HepG2 (cell line): ENCODE data around the gene CXCR5. TPM values are rescaled to one million over a fixed set of nuclear protein-coding genes. Genes with fewer than 3 reads are reported as not detected.

Experiments
- ATAC-seq: fragments of 200-7000 bp; cut with Tn5 transposase; 3 replicates; pipeline ENCODE4 v1.9.1; 2020; ENCODE audit warnings: mild to moderate bottlenecking, moderate library complexity
- BruUV-seq: library from RNA; stranded (reverse); fragments of 400-500 nt; replicated peaks from 2 replicates; lab custom pipeline; 2021; lab: Mats Ljungman, UMichigan
- CTCF ChIA-PET: fragments of 300-600 bp; formaldehyde crosslinking; extraction: SDS; loops from one replicate; lab custom pipeline; 2021; ENCODE audit warnings: low total read pairs, inconsistent platforms, low intra/inter-chr PET ratio; lab: Yijun Ruan, JAX
- POLR2A ChIA-PET: fragments of 350-600 bp; sonication (Branson Sonifier 250); formaldehyde crosslinking; loops from one replicate; lab custom pipeline; 2020; ENCODE audit warnings: antibody characterized with exemption, inconsistent platforms; lab: Yijun Ruan, JAX
- DNase-seq: peaks from one replicate; pipeline ENCODE4 v3.0.0-alpha.2; 2015; ENCODE audit warnings: low spot score
- FAIRE-seq: peaks from 3 replicates; lab custom pipeline; 2011; peaks lifted over from hg19 to GRCh38; lab: Jason Lieb, UNC
- H2AFZ ChIP-seq: one replicate; pipeline ENCODE4 v1.6.1; 2011; ENCODE audit warnings: low read length, inconsistent platforms
- H3K27ac ChIP-seq: fragments of 300-600 bp; 3 replicates; pipeline ENCODE4 v1.8.0; 2011; ENCODE audit warnings: mixed run types, mild to moderate bottlenecking, mixed read lengths, low read length, inconsistent platforms; ENCODE audit not compliant: insufficient read depth; ENCODE audit errors: extremely low read length
- H3K27me3 ChIP-seq, 2 experiments: fragments of 200-600 bp in 1 of 2; 2 replicates in 1 of 2; 3 replicates in 1 of 2; pipeline versions ENCODE4 v1.6.0 to v1.8.0; 2011; ENCODE audit warnings: low read length in 2 of 2, mild to moderate bottlenecking in 2 of 2, moderate library complexity in 2 of 2, inconsistent platforms in 1 of 2; ENCODE audit not compliant: insufficient read depth in 2 of 2, control insufficient read depth in 1 of 2
- H3K36me3 ChIP-seq, 2 experiments: fragments of 200-600 bp in 1 of 2; replicated peaks in 1 of 2; 2 replicates in 1 of 2; 3 replicates in 1 of 2; pipeline versions ENCODE4 v1.5.1 to v1.8.0; 2011; ENCODE audit warnings: low read length in 2 of 2, inconsistent platforms in 1 of 2; ENCODE audit not compliant: insufficient read depth in 2 of 2, control insufficient read depth in 1 of 2
- H3K4me1 ChIP-seq: 2 replicates; pipeline ENCODE4 v1.5.1; 2012; ENCODE audit warnings: low read length, inconsistent platforms; ENCODE audit not compliant: insufficient read depth
- H3K4me2 ChIP-seq: 2 replicates; pipeline ENCODE4 v1.6.0; 2011; ENCODE audit warnings: low read depth, low read length, inconsistent platforms
- H3K4me3 ChIP-seq, 3 experiments: fragments of 200-600 bp in 1 of 3; sonication (generic), shearing (Covaris generic) in 1 of 3; replicated peaks in 1 of 3; 2 replicates each; pipeline ENCODE4 v1.5.1; 2011 to 2016; ENCODE audit warnings: low read length in 3 of 3, inconsistent platforms in 2 of 3, low read depth in 2 of 3, mild to moderate bottlenecking in 2 of 3, control low read depth in 1 of 3, mixed read lengths in 1 of 3; ENCODE audit not compliant: insufficient read depth in 1 of 3
- H3K79me2 ChIP-seq: one replicate; pipeline ENCODE4 v1.6.1; 2011; ENCODE audit warnings: low read length, inconsistent platforms; ENCODE audit not compliant: insufficient read depth
- H3K9ac ChIP-seq: 2 replicates; pipeline ENCODE4 v1.6.0; 2011; ENCODE audit warnings: mild to moderate bottlenecking, low read depth, low read length, inconsistent platforms; ENCODE audit not compliant: insufficient read depth
- H3K9me3 ChIP-seq: 2 replicates; pipeline ENCODE4 v1.5.1; 2012; ENCODE audit warnings: mild to moderate bottlenecking, low read length
- H4K20me1 ChIP-seq: 2 replicates; pipeline ENCODE4 v1.6.0; 2011; ENCODE audit warnings: inconsistent platforms, mild to moderate bottlenecking, low read length, moderate library complexity; ENCODE audit not compliant: insufficient read depth
- AGO2 ChIP-seq: fragments of 200-400 bp; formaldehyde crosslinking; optimal IDR thresholded peaks from 2 replicates; pipeline ENCODE3; 2017; ENCODE audit warnings: mild to moderate bottlenecking, low read depth, low read length, moderate library complexity
- GABPB1 ChIP-seq: IDR thresholded peaks from 2 replicates; pipeline ENCODE4 v1.6.1; 2016; ENCODE audit warnings: mild to moderate bottlenecking, missing genetic modification reagents, moderate library complexity, missing compliant biosample characterization
- HNRNPL ChIP-seq: fragments of 200-400 bp; formaldehyde crosslinking; IDR thresholded peaks from 2 replicates; pipeline ENCODE4 v1.6.1; 2017; ENCODE audit warnings: mild to moderate bottlenecking, low read depth, low read length
- HNRNPLL ChIP-seq: fragments of 200-400 bp; formaldehyde crosslinking; IDR thresholded peaks from 2 replicates; pipeline ENCODE4 v1.6.1; 2017; ENCODE audit warnings: mild to moderate bottlenecking, low read depth, low read length; ENCODE audit not compliant: poor library complexity, severe bottlenecking
- MYNN ChIP-seq: sonication (generic); formaldehyde crosslinking; IDR thresholded peaks from 2 replicates; pipeline ENCODE4 v1.4.0; 2020; ENCODE audit warnings: mild to moderate bottlenecking, low read depth, missing genetic modification reagents
- MYPOP ChIP-seq: sonication (generic); formaldehyde crosslinking; IDR thresholded peaks from 2 replicates; pipeline ENCODE4 v1.8.1; 2023; ENCODE audit warnings: mild to moderate bottlenecking, moderate library complexity, missing genetic modification reagents
- RBM39 ChIP-seq: fragments of 200-400 bp; formaldehyde crosslinking; IDR thresholded peaks from one replicate; pipeline ENCODE4 v1.6.1; 2018; ENCODE audit warnings: antibody characterized with exemption, mild to moderate bottlenecking, low read depth, low read length; ENCODE audit not compliant: poor library complexity, severe bottlenecking
- SNAI1 ChIP-seq: sonication (generic); formaldehyde crosslinking; IDR thresholded peaks from 2 replicates; pipeline ENCODE4 v1.5.0; 2020; ENCODE audit warnings: mild to moderate bottlenecking, missing genetic modification reagents, borderline replicate concordance
- STAT5B ChIP-seq: sonication (generic); formaldehyde crosslinking; IDR thresholded peaks from 2 replicates; pipeline ENCODE4 v1.4.0; 2020; ENCODE audit warnings: missing genetic modification reagents
- ZBTB7A ChIP-seq: sonication (generic); formaldehyde crosslinking; IDR thresholded peaks from 2 replicates; pipeline ENCODE4 v1.8.0; 2022; ENCODE audit warnings: mild to moderate bottlenecking, missing genetic modification reagents
- ZFY ChIP-seq: sonication (generic); formaldehyde crosslinking; IDR thresholded peaks from 2 replicates; pipeline ENCODE4 v1.4.0; 2020; ENCODE audit warnings: missing genetic modification reagents
- ZNF547 ChIP-seq: sonication (generic); formaldehyde crosslinking; IDR thresholded peaks from 2 replicates; pipeline ENCODE4 v1.5.1; 2020; ENCODE audit warnings: mild to moderate bottlenecking, missing genetic modification reagents
- ZNF746 ChIP-seq: sonication (generic); formaldehyde crosslinking; IDR thresholded peaks from 2 replicates; pipeline ENCODE4 v1.8.0; 2022; ENCODE audit warnings: mild to moderate bottlenecking, missing genetic modification reagents
- WGBS: methylation state at CpG from one replicate; pipeline ENCODE4 v1.1.6; 2017; ENCODE audit warnings: low lambda C conversion rate; 5-methylcytosine and 5-hydroxymethylcytosine counted together
- in situ Hi-C: cut with HindIII; loops from 2 replicates; pipeline ENCODE4 v1.10.0; 2017; ENCODE audit warnings: low pct_unique_long_range_greater_than_20kb; ENCODE audit not compliant: extremely low pct_ligation_motif_present
- intact Hi-C: fragments of 100-400 bp; cut with micrococcal nuclease; formaldehyde crosslinking; loops from one replicate; pipeline ENCODE4 v1.10.0; 2022; ENCODE audit not compliant: unreplicated experiment
- polyA plus RNA-seq, 8 experiments: library from polyadenylated mRNA; depleted of rRNA in 3 of 8; stranded (reverse) in 7 of 8; unstranded in 1 of 8; fragments of >200 nt; fragmentation: Illumina TruSeq in 4 of 8; extraction: Trizol in 4 of 8; gene quantifications; 2 replicates each; pipeline versions ENCODE4 v1.2.1 to v1.2.3, GENCODE V29; 2011 to 2016; ENCODE audit warnings: low read depth in 4 of 8, missing spikeins in 1 of 8, mixed read lengths in 1 of 8; ENCODE audit not compliant: insufficient read depth in 1 of 8
- total RNA-seq, 5 experiments: library from RNA; depleted of rRNA; stranded (reverse); fragments of >200 nt; fragmentation: Illumina TruSeq; extraction: Trizol; gene quantifications; 2 replicates each; pipeline ENCODE4 v1.2.3, GENCODE V29; 2016; ENCODE audit warnings: low read depth in 1 of 5
- TF ChIP-seq, protein P1 (sequence below): IDR thresholded peaks from 2 replicates; pipeline ENCODE4 v1.6.1; 2016; ENCODE audit warnings: missing biosample characterization, missing genetic modification reagents, low read depth
- TF ChIP-seq, protein P2 (sequence below): sonication (generic); formaldehyde crosslinking; IDR thresholded peaks from 2 replicates; pipeline ENCODE4 v1.4.0; 2020; ENCODE audit warnings: missing genetic modification reagents
- TF ChIP-seq, protein P3 (sequence below): IDR thresholded peaks from 2 replicates; pipeline ENCODE4 v1.6.1; 2012; ENCODE audit warnings: low read depth, low read length, improper control_type of control experiment

The CXCR5 gene
- total and polyA plus RNA-seq, 2 of the 13 experiments (the other 11 are each of a cell fraction or from before 2014, with no cell fraction given) = not detected

DNA sequence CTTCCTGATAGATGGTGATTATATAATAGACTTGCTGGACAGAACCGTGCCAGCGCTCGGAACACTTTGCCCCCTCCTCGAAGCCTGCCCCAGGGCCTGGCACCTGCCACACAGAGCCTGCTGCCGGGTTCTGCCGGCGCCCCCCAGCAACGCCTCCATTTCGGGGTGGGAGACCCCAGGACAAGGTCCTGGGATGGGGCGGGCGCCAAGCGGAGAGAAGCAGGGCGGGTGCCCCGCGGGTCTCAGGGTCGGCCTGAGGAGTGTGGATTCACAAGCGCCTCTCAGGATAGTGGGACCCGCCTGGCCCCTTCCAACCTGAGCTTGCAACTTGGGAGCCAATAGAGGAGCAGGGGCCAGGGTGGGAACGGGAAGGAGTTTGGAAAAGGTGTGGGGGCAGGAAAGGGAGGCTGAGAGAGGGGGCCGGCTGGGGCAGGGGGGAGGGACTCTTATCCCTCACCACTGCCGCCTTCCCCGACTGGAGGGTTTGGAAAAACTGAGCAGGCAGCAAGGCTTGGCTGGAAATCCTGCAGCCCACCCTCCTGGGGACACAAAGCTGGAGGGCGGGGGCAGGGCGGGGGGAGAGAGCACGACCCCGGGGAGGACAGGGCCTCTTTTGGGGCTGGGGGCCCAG is 45.3 kb downstream of the CXCR5 start:
- Histone ChIP-seq H3K9me3 (no peaks in the 10 kb centered on the region), H3K27ac (peak overlapping the region; percentile 50), H3K9ac (0 out of 2 replicates have a peak overlapping the region, but pooled peaks have one; percentile 16), H2AFZ (no peak overlapping the region), H3K4me1 (peaks cover 56% of the 10 kb centered on the region), H3K4me3 (peak overlapping the region; percentile 71 to 89 (median 81)), H3K79me2 (peaks cover 13% of the 10 kb centered on the region), H3K4me2 (peak overlapping the region; percentile 94), H3K27me3 (peaks cover 2 to 7% of the 10 kb centered on the region in 2 experiments; a peak in 3 of 5 replicates), H3K36me3 (no peaks in the 10 kb centered on the region), H4K20me1 (no peaks in the 10 kb centered on the region)
- FAIRE-seq (no peak), ATAC-seq (peak; percentile 41), DNase-seq (peak; percentile 36)
- BruUV-seq = no TSS peak
- ChIA-PET CTCF (interaction anchor here (9.8 kb wide), 1 partner anchor 21 kb away, joined by 188 read pairs; no protein-coding TSS in a partner anchor), POLR2A (no interaction called here)
- WGBS = under 1% methylated on average over 16 of the region's 26 CpGs
- intact Hi-C loops = loop anchor here (1.0 kb wide), 2 partner anchors 18 to 239 kb away; no protein-coding TSS in a partner anchor
- in situ Hi-C loops = no loop called here
- TF ChIP-seq ZBTB7A (CRISPR knock-in tag) = peak; percentile 31; the same call in 1 of the 2 replicates
- TF ChIP-seq, protein P1, sequence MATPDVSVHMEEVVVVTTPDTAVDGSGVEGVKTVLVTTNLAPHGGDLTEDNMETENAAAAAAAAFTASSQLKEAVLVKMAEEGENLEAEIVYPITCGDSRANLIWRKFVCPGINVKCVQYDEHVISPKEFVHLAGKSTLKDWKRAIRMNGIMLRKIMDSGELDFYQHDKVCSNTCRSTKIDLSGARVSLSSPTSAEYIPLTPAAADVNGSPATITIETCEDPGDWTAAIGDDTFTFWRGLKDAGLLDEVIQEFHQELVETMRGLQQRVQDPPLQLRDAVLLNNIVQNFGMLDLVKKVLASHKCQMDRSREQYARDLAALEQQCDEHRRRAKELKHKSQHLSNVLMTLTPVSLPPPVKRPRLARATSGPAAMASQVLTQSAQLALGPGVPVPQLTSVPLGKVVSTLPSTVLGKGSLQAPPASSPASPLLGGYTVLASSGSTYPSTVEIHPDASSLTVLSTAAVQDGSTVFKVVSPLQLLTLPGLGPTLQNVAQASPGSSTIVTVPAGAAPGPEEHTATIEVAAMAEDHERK = no peak
- TF ChIP-seq, protein P2, sequence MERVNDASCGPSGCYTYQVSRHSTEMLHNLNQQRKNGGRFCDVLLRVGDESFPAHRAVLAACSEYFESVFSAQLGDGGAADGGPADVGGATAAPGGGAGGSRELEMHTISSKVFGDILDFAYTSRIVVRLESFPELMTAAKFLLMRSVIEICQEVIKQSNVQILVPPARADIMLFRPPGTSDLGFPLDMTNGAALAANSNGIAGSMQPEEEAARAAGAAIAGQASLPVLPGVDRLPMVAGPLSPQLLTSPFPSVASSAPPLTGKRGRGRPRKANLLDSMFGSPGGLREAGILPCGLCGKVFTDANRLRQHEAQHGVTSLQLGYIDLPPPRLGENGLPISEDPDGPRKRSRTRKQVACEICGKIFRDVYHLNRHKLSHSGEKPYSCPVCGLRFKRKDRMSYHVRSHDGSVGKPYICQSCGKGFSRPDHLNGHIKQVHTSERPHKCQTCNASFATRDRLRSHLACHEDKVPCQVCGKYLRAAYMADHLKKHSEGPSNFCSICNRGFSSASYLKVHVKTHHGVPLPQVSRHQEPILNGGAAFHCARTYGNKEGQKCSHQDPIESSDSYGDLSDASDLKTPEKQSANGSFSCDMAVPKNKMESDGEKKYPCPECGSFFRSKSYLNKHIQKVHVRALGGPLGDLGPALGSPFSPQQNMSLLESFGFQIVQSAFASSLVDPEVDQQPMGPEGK (CRISPR knock-in tag) = peak; percentile 68; the same call in 1 of the 2 replicates
- no peak; the same call in 1 of the 2 replicates for TF ChIP-seq ZNF746 (CRISPR knock-in tag)
- TF ChIP-seq HNRNPLL = peak; percentile 29
- TF ChIP-seq HNRNPL = peak; percentile 87
- no peak for TF ChIP-seq MYPOP (CRISPR knock-in tag)
- TF ChIP-seq MYNN (CRISPR knock-in tag) = peak; percentile 99
- TF ChIP-seq RBM39 = peak; percentile 38
- peak; percentile 44 for TF ChIP-seq AGO2
- TF ChIP-seq ZFY = peak; percentile 13; the same call in 1 of the 2 replicates
- TF ChIP-seq, protein P3, sequence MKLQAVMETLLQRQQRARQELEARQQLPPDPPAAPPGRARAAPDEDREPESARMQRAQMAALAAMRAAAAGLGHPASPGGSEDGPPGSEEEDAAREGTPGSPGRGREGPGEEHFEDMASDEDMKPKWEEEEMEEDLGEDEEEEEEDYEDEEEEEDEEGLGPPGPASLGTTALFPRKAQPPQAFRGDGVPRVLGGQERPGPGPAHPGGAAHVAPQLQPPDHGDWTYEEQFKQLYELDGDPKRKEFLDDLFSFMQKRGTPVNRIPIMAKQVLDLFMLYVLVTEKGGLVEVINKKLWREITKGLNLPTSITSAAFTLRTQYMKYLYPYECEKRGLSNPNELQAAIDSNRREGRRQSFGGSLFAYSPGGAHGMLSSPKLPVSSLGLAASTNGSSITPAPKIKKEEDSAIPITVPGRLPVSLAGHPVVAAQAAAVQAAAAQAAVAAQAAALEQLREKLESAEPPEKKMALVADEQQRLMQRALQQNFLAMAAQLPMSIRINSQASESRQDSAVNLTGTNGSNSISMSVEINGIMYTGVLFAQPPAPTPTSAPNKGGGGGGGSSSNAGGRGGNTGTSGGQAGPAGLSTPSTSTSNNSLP = no peak
- no peak for TF ChIP-seq STAT5B (CRISPR knock-in tag)
- TF ChIP-seq GABPB1 = peak; percentile 6; the same call in 1 of the 2 replicates
- no peak for TF ChIP-seq ZNF547 (CRISPR knock-in tag)
- peak; percentile 63; the same call in 1 of the 2 replicates for TF ChIP-seq SNAI1 (CRISPR knock-in tag)
